Umbilical cord (tissue), 2 donors: ENCODE measurements around the gene PNPLA8. TPM values are rescaled to one million over a fixed set of nuclear protein-coding genes. Genes with fewer than 3 reads are reported as not detected.

Source experiments
- DNase-seq: peaks from one replicate; pipeline ENCODE4 v3.0.0-alpha.2; 2015; ENCODE audit warnings: low spot score
- total RNA-seq: library from RNA; depleted of rRNA; stranded (reverse); fragments of >200 nt; gene quantifications from one replicate; pipeline ENCODE4 v1.2.3, GENCODE V29; 2014; ENCODE audit warnings: low replicate concordance; ENCODE audit not compliant: insufficient read depth

PNPLA8 gene
- total RNA-seq, 1 donor from 2014 or later: 37.6 TPM

DNA sequence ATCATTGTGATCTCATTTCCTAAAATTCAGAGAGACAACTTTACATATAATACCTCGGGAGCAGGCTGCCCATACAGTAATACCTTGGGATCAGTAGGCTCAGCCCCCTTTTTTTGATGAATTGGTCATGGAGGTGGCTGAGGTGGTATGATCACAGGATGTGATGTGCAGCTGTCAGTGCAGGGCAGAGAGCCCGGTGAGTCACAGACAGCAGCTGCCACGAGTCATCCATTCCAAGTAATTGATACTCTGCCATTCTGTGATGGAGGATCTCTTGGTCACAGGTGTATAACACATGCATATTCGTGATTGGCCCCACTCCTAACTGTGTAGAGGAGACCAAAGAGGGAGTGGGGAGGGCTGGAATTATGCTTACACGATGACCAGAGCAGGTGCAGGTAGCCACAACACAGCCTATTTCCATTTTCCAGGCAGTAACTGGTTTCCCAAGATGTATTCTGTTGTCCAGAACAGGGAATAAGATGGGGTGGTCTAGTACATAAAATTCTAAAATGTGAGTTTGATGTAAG is 83.8 kb downstream of the PNPLA8 start:
- DNase-seq: no peak

DNA sequence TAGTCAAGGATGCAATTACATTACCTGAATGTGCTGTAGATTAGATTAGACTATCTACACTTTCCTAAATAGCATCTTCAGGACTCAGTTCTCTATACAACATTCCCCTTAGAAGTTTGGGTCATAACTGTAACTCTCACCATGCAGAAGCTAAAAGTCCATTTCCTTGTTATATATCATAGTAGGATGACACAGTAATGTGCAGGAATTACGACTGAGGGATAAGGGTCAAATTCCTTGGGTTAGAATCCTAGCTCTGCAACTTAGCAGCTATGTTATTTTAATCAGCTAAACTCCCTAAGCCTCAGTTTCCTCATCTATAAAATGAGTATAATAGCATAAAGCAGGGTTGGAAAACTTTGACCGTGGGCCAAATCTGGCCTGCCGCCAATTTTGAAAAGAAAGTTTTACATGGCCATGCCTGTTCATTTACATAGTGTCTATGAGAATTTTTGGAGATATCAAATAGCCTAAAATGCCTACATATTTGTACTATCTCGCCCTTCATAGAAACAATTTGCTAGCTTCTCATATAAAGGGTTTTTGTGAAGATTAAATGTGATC is 84.5 kb downstream of the PNPLA8 start:
- no peak for DNase-seq

DNA sequence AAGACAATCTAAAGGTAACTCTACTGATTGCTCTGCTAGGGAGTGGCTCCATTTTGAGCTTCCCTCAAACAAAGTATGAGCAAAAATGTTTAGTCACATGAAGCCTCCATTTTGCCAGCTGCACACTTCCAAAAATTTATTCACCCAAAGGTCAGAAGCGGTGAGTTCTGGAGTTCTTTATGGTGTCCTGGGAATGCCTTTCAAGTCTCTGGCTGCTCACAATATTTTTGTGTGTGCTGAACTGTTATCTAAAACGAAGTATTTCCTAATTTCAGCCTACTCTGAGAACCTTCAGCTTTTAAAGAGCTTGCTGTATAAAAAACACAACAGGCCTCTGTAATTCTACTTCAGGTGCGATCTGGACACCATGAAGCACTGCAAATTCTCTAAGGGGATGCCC is 85.3 kb downstream of the PNPLA8 start:
- DNase-seq: no peak

- no peak for DNase-seq
Observed at GRCh38 chr7:108436906-108437305, 89.0 kb downstream of the PNPLA8 start.

DNA sequence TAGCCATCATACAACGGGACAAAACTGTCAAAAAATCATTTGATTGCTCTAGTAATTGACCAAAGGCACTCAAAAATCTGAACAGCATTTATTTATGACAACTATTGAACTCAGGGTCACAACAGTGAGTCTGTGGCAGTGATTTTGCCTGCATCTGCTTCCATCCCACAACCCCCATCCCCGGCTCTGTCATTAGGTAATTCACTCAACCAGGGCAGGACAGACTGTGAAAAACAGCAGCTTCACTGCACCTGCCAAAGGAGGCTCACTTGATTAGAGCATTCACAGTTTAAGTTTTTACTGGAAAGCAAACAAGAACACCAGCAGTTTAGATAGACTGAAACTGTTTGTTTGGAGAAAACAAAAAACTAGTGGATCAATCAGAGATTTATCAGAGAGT is 91.9 kb downstream of the PNPLA8 start:
- DNase-seq: no peak

GRCh38 chr7:108431099-108431498 is 94.8 kb downstream of the PNPLA8 start:
- no peak for DNase-seq

GRCh38 chr7:108430664-108431063 is 95.3 kb downstream of the PNPLA8 start:
- DNase-seq: no peak

GRCh38 chr7:108427766-108428165 is 98.2 kb downstream of the PNPLA8 start:
- DNase-seq: no peak

- peak; percentile 63 for DNase-seq
Observed at GRCh38 chr7:108425714-108426275, 100.1 kb downstream of the PNPLA8 start.

- DNase-seq: no peak
Observed at GRCh38 chr7:108424013-108424412, 101.9 kb downstream of the PNPLA8 start.

DNA sequence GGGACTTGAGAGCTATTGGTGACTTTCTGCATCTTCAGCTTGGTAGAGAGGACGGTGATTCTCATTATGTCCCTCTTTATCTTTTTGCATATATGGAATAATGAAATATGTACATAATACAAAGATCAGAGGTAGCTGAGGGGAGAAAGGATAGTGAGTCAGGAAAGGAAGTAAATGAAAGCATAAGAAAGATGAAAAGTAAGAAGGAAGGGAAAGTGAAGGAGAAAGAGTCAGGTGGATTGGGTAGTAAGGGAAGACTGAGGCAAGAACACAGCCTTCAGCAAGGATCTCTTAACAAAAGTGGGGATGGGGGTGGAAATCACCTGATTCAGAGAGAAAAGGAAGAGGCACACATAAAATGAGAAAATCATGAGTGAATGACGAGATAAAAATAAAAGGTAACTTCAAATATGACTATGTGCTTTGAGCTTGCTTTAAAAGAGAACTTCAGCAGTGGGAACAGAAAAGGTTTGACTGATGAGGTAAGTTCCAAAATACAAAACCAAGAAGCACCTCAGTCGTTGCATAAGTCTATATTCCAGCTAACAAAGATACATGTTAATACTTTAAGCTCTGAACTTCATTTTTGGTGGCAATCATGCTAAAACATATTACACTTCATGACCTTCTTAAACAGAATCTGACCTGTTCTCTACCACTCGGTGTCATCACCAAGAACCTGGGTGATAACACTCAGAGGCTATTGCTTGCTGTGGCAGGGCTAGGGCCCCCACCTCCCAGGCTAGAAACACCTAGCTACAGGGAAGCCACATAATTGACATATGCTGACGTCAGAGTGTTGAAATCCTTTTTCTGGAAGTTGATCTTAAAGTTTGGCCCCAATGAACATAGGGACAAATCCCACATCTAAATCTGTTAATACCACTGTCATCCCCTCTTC is 102.6 kb downstream of the PNPLA8 start:
- DNase-seq: no peak

GRCh38 chr7:108421720-108422331 is 104.1 kb downstream of the PNPLA8 start:
- DNase-seq: peak; percentile 28

Other genes starting within 250 kb of the PNPLA8 start
- 8.9 TPM for gene NRCAM, start 69.7 kb downstream of the PNPLA8 start, total RNA-seq
- gene THAP5, start 43.6 kb upstream of the PNPLA8 start, total RNA-seq: 37.3 TPM
- gene DNAJB9, start 43.7 kb upstream of the PNPLA8 start, total RNA-seq: 50.1 TPM